ENCODE results near the gene SLC39A11.

DNA sequence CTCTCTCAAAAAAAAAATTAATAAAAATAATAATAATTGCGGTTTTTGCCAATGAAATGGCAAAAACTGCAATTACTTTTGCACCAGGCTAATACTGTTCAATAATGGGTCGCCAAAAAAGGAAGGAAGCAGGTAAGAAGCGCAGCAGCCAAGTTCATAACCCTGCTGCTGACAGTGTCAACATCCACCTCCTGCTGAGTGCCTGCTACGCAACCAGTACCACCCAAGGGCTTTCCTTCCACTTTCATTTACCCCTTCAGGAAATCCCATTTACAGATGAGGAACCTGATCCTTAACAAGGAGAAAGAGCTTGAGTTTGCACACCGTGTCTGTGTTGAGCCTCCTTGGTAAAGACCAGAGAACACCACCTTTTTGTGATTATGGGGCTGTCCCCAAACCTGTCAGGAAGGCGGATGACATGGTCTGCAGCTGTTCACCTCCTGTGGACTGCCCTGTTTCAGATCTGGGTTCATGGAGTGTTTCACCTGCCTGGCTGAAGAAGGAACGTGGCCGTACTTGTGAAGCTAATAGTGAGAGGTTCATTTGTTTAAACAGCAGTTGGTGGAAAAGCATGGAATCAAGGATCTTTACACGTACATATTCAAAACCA, 378.0 kb downstream of the SLC39A11 start:
- TF ChIP-seq, protein P1, sequence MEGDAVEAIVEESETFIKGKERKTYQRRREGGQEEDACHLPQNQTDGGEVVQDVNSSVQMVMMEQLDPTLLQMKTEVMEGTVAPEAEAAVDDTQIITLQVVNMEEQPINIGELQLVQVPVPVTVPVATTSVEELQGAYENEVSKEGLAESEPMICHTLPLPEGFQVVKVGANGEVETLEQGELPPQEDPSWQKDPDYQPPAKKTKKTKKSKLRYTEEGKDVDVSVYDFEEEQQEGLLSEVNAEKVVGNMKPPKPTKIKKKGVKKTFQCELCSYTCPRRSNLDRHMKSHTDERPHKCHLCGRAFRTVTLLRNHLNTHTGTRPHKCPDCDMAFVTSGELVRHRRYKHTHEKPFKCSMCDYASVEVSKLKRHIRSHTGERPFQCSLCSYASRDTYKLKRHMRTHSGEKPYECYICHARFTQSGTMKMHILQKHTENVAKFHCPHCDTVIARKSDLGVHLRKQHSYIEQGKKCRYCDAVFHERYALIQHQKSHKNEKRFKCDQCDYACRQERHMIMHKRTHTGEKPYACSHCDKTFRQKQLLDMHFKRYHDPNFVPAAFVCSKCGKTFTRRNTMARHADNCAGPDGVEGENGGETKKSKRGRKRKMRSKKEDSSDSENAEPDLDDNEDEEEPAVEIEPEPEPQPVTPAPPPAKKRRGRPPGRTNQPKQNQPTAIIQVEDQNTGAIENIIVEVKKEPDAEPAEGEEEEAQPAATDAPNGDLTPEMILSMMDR (IDR thresholded peaks at IDR 0.05) = no peak
- TF ChIP-seq POLR2AphosphoS5 (IDR thresholded peaks at IDR 0.05) (no peak), POLR2A (IDR thresholded peaks at IDR 0.05) (no peak)

Measured in upper lobe of left lung (tissue), 4 donors.